ENCODE data around the gene ISG20.
A peak's percentile ranks its signal among the peaks of the same experiment; 100 is the strongest.

- TF ChIP-seq POLR2AphosphoS5 (IDR thresholded peaks at IDR 0.05; ENCODE audit: low read depth, low read length) (0 out of 2 replicates have a peak, but pooled peaks have one; percentile 25), POLR2A (IDR thresholded peaks at IDR 0.05; ENCODE audit: low read depth, low read length) (no peak; the same call in 1 of the 2 replicates)
Observed at GRCh38 chr15:88630141-88630721, 8.6 kb upstream of the ISG20 start.

Measured in GM12892 (cell line).